ENCODE results near the gene ORM2.
"Not testable (repeated sequence)": the region's sequence is repeated elsewhere in the genome, so short reads cannot be mapped to it uniquely, and the experiment has no call there.

The ORM2 gene

DNA sequence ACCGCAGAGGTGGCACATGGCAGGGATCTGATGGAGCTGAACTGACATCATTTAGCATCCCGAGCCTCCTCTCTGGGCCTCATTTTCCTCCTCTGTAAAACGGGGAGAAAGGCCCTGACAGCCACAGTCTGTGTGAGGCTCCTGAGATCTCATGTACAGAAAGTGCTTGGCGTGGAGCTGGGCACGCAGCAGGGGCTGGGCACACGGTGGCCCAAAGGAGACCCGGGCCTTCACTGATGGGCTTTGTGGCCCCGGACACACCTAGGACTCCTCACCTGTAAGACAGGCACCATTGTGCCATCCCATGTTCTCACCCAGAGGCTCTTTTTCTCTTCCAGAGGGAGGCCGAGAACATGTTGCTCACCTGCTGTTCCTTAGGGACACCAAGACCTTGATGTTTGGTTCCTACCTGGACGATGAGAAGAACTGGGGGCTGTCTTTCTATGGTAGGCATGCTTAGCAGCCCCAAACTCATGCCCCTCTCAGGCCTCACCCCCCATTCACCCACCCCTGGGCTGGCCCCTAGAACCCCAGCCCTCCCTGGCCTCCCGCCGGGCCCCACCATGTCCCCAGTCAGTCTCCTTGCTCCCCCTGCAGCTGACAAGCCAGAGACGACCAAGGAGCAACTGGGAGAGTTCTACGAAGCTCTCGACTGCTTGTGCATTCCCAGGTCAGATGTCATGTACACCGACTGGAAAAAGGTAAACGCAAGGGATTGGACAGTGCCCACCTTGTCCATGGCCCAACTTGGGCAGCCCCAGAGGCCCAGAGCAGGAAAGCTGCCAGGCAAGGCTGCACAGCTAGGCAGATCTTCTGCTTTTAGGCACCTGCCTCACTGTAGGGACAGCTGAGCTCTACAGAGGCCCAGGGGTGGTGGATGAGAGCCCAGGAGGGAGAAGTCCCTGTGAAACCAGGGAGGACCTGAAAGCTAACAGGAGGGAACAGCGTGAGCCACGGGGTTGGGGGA, 1.8 kb downstream of the ORM2 start:
- not testable (repeated sequence) for H3K27ac ChIP-seq (ENCODE audit: insufficient read depth, low read depth, low read length, poor library complexity, severe bottlenecking); H3K27me3 ChIP-seq (ENCODE audit: control insufficient read depth, insufficient read depth, low read length, poor library complexity, severe bottlenecking); H3K4me3 ChIP-seq (ENCODE audit: insufficient read depth, low read depth, low read length); H3K9me3 ChIP-seq (ENCODE audit: control insufficient read depth, low read length); H3K4me1 ChIP-seq (ENCODE audit: control insufficient read depth, insufficient read depth, low read length); H3K36me3 ChIP-seq (ENCODE audit: control insufficient read depth, insufficient read depth, low read length)
- WGBS, 2 experiments = 91 to 93% methylated on average over 15 of the region's 19 CpGs

DNA sequence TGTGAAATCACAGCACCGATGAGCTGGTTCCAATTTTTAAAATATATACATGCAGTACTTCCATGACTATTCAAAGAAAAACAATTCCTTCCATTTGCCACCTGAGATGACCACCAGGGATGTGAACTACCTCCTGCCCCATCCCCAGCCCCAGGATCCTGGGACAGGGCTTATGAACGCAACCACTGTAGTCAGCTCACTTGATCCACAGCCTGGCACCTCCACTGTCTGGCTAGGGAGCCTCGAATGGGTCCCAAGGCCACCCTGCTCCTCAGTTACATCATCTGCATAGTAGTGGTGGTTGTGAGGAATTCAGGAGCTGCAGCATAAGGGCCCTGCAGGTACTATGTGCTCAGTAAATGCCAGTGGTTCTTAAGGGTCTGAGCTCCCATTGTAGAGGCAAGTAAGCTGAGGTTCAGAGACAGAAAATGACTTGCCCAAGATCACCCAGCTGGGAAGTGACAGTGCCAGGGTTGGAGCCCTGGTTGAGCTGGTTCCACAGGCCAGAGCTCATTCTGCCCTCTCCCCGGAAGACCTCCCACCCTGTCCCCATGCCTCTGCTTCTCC, 2.9 kb downstream of the ORM2 start:
- 89 to 96% methylated on average over 2 to 4 of the region's 4 CpGs for WGBS, 2 experiments
- H3K4me3 ChIP-seq (ENCODE audit: insufficient read depth, low read depth, low read length); H3K27ac ChIP-seq (ENCODE audit: insufficient read depth, low read depth, low read length, poor library complexity, severe bottlenecking); H3K36me3 ChIP-seq (ENCODE audit: control insufficient read depth, insufficient read depth, low read length); H3K4me1 ChIP-seq (ENCODE audit: control insufficient read depth, insufficient read depth, low read length); H3K27me3 ChIP-seq (ENCODE audit: control insufficient read depth, insufficient read depth, low read length, poor library complexity, severe bottlenecking); H3K9me3 ChIP-seq (ENCODE audit: control insufficient read depth, low read length): not testable (repeated sequence)

DNA sequence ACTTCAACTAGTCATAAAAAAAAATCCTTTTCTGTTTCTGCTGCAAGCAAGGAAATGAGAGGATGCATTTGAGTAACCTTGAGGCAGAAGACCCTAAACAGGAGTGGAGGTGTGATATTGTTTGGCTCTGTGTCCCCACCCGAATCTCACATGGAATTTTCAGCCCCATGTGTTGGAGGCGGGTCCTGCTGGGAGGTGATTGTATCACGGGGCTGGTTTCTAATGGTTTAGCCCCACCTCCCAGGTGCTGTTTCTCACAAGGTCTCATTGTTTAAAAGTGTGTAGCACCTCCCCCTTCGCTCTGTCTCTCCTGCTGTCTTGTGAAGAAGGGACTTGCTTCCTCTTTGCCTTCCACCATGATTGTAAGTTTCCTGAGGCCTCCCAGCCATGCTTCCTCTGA, 4.0 kb downstream of the ORM2 start:
- H3K27me3 ChIP-seq (ENCODE audit: control insufficient read depth, insufficient read depth, low read length, poor library complexity, severe bottlenecking); H3K9me3 ChIP-seq (ENCODE audit: control insufficient read depth, low read length); H3K4me1 ChIP-seq (ENCODE audit: control insufficient read depth, insufficient read depth, low read length); H3K4me3 ChIP-seq (ENCODE audit: insufficient read depth, low read depth, low read length); H3K36me3 ChIP-seq (ENCODE audit: control insufficient read depth, insufficient read depth, low read length); H3K27ac ChIP-seq (ENCODE audit: insufficient read depth, low read depth, low read length, poor library complexity, severe bottlenecking): not testable (repeated sequence)
- WGBS, 2 experiments = 71 to 89% methylated on average over 1 of the region's 4 CpGs

DNA sequence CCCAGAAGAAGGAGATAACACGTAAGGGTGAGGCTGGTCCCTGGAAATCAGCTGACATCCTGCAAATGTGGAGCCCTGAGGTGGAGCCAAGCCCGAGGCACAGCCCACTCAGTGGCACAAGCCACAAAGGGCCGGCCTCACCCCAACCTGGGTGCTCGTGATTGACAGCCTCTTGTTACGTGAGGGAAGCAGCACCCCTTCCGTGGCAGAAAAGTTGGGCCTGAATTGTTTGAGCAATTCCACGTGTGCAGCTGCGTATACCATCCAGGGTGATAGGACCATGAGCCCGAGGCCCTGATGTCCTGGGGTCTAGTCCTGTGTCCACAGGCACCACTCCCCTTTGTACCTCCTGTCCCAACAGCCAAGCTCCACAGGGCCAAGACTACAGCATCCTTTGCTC, 4.8 kb downstream of the ORM2 start:
- WGBS, 2 experiments = 95 to 97% methylated on average over 9 of the region's 9 CpGs

DNA sequence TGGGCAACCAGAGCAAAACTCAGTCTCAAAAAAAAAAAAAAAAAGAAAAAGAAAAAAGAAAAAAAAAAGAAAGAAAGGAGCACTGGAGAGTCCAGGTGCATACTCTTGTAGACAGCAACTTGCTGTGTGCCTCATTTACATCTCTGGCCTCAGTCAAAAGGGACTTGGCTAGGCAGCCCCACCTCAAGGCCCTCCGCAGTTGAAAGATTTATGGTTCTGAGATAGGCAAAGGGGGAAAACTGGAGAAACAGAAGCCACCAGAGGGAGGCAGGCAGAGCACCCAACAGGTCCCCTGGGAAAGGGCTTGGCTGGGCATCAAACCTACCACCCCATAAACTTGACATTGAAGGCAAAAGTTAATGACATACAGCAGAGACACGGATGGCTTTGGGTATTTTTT, 6.1 kb downstream of the ORM2 start:
- no peak overlapping the region for H3K27ac ChIP-seq (ENCODE audit: insufficient read depth, low read depth, low read length, poor library complexity, severe bottlenecking)
- H3K9me3 ChIP-seq (ENCODE audit: control insufficient read depth, low read length) = no peaks in the 10 kb centered on the region
- H3K36me3 ChIP-seq (ENCODE audit: control insufficient read depth, insufficient read depth, low read length) = no peaks in the 10 kb centered on the region
- 91 to 96% methylated on average over 2 of the region's 2 CpGs for WGBS, 2 experiments
- H3K27me3 ChIP-seq (ENCODE audit: control insufficient read depth, insufficient read depth, low read length, poor library complexity, severe bottlenecking) = no peaks in the 10 kb centered on the region
- no peaks in the 10 kb centered on the region for H3K4me1 ChIP-seq (ENCODE audit: control insufficient read depth, insufficient read depth, low read length)
- H3K4me3 ChIP-seq (ENCODE audit: insufficient read depth, low read depth, low read length) = no peak overlapping the region

More for the DNA sequence above, 4.8 kb downstream of the ORM2 start:
- Histone ChIP-seq H3K36me3 (ENCODE audit: control insufficient read depth, insufficient read depth, low read length) (no peaks in the 10 kb centered on the region), H3K9me3 (ENCODE audit: control insufficient read depth, low read length) (no peaks in the 10 kb centered on the region), H3K27me3 (ENCODE audit: control insufficient read depth, insufficient read depth, low read length, poor library complexity, severe bottlenecking) (no peaks in the 10 kb centered on the region), H3K4me3 (ENCODE audit: insufficient read depth, low read depth, low read length) (no peak overlapping the region), H3K4me1 (ENCODE audit: control insufficient read depth, insufficient read depth, low read length) (no peaks in the 10 kb centered on the region), H3K27ac (ENCODE audit: insufficient read depth, low read depth, low read length, poor library complexity, severe bottlenecking) (no peak overlapping the region)

DNA sequence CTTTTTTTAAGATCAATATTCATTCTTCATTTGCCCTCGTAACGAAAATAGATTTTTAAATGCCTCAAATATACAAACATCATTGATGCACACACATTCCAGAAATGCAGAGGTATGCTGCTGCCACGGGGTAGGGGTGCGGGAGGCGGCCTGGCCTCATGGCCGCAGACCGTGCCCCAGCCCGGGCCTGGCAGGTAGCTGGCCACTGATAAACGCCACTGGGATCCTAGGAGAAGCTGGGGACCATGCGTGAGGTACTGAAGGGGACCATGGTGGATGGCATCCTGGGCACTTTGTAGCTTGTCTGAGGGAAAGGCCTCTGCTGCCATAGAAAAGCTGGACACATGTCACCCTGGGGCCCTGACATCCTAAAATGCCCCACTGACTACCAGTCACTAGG, 6.5 kb downstream of the ORM2 start:
- Histone ChIP-seq H3K27me3 (ENCODE audit: control insufficient read depth, insufficient read depth, low read length, poor library complexity, severe bottlenecking) (no peaks in the 10 kb centered on the region), H3K36me3 (ENCODE audit: control insufficient read depth, insufficient read depth, low read length) (no peaks in the 10 kb centered on the region), H3K9me3 (ENCODE audit: control insufficient read depth, low read length) (no peaks in the 10 kb centered on the region), H3K4me3 (ENCODE audit: insufficient read depth, low read depth, low read length) (no peak overlapping the region), H3K27ac (ENCODE audit: insufficient read depth, low read depth, low read length, poor library complexity, severe bottlenecking) (no peak overlapping the region), H3K4me1 (ENCODE audit: control insufficient read depth, insufficient read depth, low read length) (no peaks in the 10 kb centered on the region)
- 84 to 89% methylated on average over 10 of the region's 10 CpGs for WGBS, 2 experiments

DNA sequence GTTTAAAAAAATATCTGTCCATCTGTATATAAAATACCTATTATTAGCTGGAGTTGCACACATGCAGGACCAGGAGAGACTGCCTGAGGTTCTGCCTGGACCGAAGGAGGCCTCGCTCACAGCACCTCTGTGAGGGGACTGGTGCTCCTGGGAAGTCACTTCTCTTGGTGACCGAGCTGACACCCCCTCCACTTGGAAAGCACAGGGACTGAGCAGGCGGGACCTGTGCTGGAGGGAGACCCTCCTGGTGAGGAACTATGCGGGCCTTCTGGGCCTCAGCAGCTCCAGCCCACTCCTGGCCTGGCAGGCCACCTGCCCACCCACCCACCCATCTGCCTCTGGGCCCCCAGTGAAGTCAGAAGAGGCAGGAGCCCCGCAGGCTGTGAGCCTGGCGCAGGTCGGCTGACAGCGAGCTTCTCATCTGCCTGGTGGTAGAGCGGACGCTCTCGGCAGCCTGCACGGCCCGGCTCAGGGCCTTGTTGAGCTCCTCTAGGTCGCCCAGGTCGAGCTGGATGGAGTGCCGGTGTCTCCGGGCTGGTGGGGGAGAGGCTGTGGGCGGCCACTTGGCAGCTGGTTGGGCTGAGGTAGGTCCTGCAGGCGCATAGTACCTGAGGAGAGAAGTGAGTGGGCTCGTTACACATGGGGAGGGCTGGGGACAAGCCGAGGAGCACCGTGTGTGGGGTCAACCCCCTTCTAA, 7.2 kb downstream of the ORM2 start:
- no peaks in the 10 kb centered on the region for H3K9me3 ChIP-seq (ENCODE audit: control insufficient read depth, low read length)
- no peaks in the 10 kb centered on the region for H3K4me1 ChIP-seq (ENCODE audit: control insufficient read depth, insufficient read depth, low read length)
- H3K4me3 ChIP-seq (ENCODE audit: insufficient read depth, low read depth, low read length) = no peak overlapping the region
- no peaks in the 10 kb centered on the region for H3K36me3 ChIP-seq (ENCODE audit: control insufficient read depth, insufficient read depth, low read length)
- 93 to 95% methylated on average over 23 of the region's 23 CpGs for WGBS, 2 experiments
- no peaks in the 10 kb centered on the region for H3K27me3 ChIP-seq (ENCODE audit: control insufficient read depth, insufficient read depth, low read length, poor library complexity, severe bottlenecking)
- H3K27ac ChIP-seq (ENCODE audit: insufficient read depth, low read depth, low read length, poor library complexity, severe bottlenecking) = no peak overlapping the region

DNA sequence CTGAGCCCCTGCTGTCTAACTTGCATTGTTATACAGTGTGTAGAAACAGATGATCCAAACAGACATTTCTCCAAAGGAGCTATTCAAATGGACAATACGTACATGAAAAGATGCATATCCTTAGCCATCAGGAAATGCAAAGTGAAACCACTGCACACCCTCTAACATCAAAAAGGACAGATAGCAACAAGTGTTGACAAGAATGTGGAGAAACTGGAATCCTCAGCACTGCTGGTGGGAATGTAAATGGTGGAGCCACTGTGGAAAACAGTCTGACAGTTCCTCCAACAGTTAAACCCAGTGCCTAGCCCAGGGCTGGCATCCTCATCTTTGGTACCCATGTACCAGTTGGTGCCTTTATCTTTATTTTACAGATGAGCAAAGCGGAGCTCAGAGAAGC, 8.5 kb downstream of the ORM2 start:
- Histone ChIP-seq H3K4me1 (ENCODE audit: control insufficient read depth, insufficient read depth, low read length) (no peaks in the 10 kb centered on the region), H3K4me3 (ENCODE audit: insufficient read depth, low read depth, low read length) (no peak overlapping the region), H3K27ac (ENCODE audit: insufficient read depth, low read depth, low read length, poor library complexity, severe bottlenecking) (no peak overlapping the region), H3K36me3 (ENCODE audit: control insufficient read depth, insufficient read depth, low read length) (no peaks in the 10 kb centered on the region), H3K9me3 (ENCODE audit: control insufficient read depth, low read length) (no peaks in the 10 kb centered on the region), H3K27me3 (ENCODE audit: control insufficient read depth, insufficient read depth, low read length, poor library complexity, severe bottlenecking) (no peaks in the 10 kb centered on the region)
- 88 to 93% methylated on average over 2 of the region's 2 CpGs for WGBS, 2 experiments

DNA sequence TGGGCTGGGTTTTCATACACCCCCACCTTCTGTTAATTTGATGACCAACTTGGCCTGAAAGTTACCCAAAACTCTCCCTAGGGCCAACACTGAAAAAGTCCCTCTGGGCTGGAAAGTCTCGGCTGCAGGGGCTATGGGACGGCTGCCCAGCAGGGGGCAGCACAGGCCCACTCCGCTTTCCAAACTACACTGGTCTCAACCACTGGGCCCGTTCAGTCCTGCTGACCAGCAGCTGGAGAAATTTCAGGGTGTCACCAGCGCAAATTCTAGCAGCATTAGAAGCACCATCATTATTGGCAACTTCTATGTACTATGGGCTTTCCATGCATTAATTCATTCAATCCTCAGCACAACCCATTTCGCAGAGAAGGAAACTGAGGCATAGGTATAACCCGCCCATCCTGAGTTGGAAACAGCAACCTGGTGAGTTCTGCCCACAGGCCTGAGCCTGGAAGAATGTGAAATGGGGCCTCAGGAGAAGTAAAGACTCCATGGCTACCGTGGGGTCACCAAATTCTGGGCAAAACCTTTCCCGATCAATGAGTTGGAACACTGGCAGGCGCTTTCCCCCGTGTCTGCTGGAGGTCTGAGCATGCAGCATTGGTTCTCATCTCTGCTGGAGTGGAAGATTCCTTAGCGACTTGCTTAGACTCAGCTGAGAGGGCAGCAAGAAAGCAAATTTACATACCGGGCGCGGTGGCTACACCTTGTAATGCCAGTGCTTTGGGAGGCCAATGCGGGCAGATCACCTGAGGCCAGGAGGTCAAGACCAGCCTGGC, 9.7 kb downstream of the ORM2 start:
- H3K27me3 ChIP-seq (ENCODE audit: control insufficient read depth, insufficient read depth, low read length, poor library complexity, severe bottlenecking) = no peaks in the 10 kb centered on the region
- no peaks in the 10 kb centered on the region for H3K4me1 ChIP-seq (ENCODE audit: control insufficient read depth, insufficient read depth, low read length)
- 81 to 82% methylated on average over 16 of the region's 16 CpGs for WGBS, 2 experiments
- no peak overlapping the region for H3K27ac ChIP-seq (ENCODE audit: insufficient read depth, low read depth, low read length, poor library complexity, severe bottlenecking)
- no peak overlapping the region for H3K4me3 ChIP-seq (ENCODE audit: insufficient read depth, low read depth, low read length)
- no peaks in the 10 kb centered on the region for H3K9me3 ChIP-seq (ENCODE audit: control insufficient read depth, low read length)
- H3K36me3 ChIP-seq (ENCODE audit: control insufficient read depth, insufficient read depth, low read length) = no peaks in the 10 kb centered on the region

Measured in ectodermal cell (in vitro differentiated cells).